Measurements from ENCODE around the gene YRDC.
A peak's percentile ranks its signal among the peaks of the same experiment; 100 is the strongest.

Gene YRDC, protein sequence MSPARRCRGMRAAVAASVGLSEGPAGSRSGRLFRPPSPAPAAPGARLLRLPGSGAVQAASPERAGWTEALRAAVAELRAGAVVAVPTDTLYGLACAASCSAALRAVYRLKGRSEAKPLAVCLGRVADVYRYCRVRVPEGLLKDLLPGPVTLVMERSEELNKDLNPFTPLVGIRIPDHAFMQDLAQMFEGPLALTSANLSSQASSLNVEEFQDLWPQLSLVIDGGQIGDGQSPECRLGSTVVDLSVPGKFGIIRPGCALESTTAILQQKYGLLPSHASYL

DNA sequence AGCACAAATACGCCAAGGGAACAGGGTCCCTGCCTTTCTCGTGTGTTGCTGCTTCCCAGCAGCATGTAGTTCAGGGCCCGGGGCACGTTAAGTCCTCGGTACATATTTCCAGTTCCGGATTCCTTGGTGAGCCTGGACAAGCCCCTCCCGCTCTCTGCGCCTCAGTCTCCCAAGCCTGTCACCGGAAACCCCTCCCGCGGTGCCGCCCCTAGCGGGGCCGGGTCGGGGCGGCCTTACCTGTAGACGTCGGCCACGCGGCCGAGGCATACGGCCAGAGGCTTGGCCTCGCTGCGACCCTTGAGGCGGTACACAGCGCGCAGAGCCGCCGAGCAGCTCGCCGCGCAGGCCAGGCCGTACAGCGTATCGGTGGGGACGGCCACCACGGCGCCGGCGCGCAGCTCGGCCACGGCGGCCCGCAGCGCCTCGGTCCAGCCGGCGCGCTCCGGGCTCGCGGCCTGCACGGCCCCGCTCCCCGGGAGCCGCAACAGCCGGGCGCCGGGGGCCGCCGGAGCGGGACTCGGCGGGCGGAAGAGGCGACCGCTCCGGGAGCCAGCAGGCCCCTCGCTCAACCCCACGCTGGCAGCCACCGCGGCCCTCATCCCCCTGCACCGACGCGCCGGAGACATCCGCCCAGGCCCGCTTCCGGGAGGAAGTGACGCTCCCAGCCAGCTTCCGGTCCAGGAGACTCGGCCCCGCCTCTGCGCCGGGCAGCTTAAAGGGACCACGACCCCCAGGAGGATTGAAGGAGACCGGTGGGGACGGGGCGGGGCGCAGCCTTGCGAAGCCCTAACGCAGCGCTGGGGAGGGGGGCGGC, at the start of gene YRDC, which contains the start of gene C1orf122:
TSS of gene YRDC (minus strand) at position 654 of the 814 bp plus-strand sequence. CDS start at position 626, 28 bp downstream.
TSS of gene C1orf122 (plus strand) at position 236 of the 814 bp plus-strand sequence. CDS start 615 bp downstream, outside the sequence.
- H3K9me3 Mint-ChIP-seq = no peaks in the 10 kb centered on the region
- H3K27me3 Mint-ChIP-seq = no peaks in the 10 kb centered on the region
- peak within 1 kb of the TSS; percentile 98 for H3K27ac Mint-ChIP-seq
- peaks cover 38% of the 10 kb centered on the region for H3K4me1 Mint-ChIP-seq
- peaks cover 12% of the 10 kb centered on the region for H3K36me3 Mint-ChIP-seq
- peak within 1 kb of the TSS; percentile 96 for H3K4me3 Mint-ChIP-seq

DNA sequence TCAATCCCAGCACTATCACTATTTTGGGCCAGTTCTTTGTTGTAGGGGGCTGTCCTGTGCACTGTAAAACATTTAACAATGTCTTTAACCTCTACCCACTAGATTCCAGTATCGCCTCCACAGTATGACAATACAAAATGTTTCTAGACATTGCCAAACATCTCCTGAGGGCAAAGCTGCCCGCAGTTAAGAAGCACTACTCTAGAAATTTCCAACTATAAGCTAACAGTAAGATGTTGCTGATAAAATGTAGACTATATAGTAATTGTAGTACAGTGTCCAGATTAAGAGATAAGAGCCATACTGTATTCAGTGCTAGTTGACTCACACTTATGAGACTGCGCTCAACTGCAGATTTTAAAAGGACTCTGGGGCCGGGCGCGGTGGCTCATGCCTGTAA, 46.4 kb upstream of the YRDC start:
- Mint-ChIP-seq H3K27me3 (no peaks in the 10 kb centered on the region), H3K9me3 (no peaks in the 10 kb centered on the region), H3K4me1 (peaks cover 50% of the 10 kb centered on the region), H3K36me3 (peaks cover 14% of the 10 kb centered on the region), H3K4me3 (no peak overlapping the region), H3K27ac (no peak overlapping the region)

- Mint-ChIP-seq H3K4me1 (peaks cover 53% of the 10 kb centered on the region), H3K36me3 (peaks cover 14% of the 10 kb centered on the region)
Measured at GRCh38 chr1:37853157-37853556, 45.1 kb upstream of the YRDC start.

DNA sequence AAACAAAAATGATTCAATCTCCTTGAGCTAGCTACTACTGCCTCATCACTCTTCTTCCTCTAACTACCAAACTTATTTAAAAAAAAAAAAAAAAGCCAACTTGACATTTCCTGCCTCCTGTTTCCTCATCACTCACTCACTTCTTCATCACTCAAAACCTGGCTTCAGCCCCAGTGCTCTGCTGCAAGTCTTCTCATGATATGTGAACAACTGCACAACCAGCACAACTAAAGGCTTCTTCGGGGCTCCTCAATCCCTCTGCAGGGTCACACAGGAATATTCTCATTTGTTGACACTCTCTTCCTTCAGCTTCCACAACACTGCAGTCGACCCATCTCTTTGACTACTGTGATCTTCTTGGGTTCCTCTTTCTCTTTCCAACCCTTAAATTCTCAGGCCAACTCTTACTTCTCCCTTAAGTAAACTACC, 43.8 kb upstream of the YRDC start:
- Mint-ChIP-seq H3K9me3 (no peaks in the 10 kb centered on the region), H3K27ac (no peak overlapping the region), H3K4me3 (no peak overlapping the region), H3K27me3 (no peaks in the 10 kb centered on the region), H3K4me1 (peaks cover 48% of the 10 kb centered on the region), H3K36me3 (peaks cover 8% of the 10 kb centered on the region)

More at GRCh38 chr1:37853157-37853556, 45.1 kb upstream of the YRDC start:
- no peaks in the 10 kb centered on the region for H3K9me3 Mint-ChIP-seq
- H3K27me3 Mint-ChIP-seq = no peaks in the 10 kb centered on the region
- H3K4me3 Mint-ChIP-seq = peak overlapping the region; percentile 12
- no peak overlapping the region for H3K27ac Mint-ChIP-seq

GRCh38 chr1:37851262-37851661, 43.3 kb upstream of the YRDC start:
- no peak overlapping the region for H3K27ac Mint-ChIP-seq
- no peak overlapping the region for H3K4me3 Mint-ChIP-seq
- H3K4me1 Mint-ChIP-seq = peaks cover 51% of the 10 kb centered on the region
- no peaks in the 10 kb centered on the region for H3K27me3 Mint-ChIP-seq
- H3K36me3 Mint-ChIP-seq = peaks cover 8% of the 10 kb centered on the region
- no peaks in the 10 kb centered on the region for H3K9me3 Mint-ChIP-seq

GRCh38 chr1:37850352-37850955, 42.4 kb upstream of the YRDC start:
- no peak overlapping the region for H3K4me3 Mint-ChIP-seq
- peaks cover 57% of the 10 kb centered on the region for H3K4me1 Mint-ChIP-seq

DNA sequence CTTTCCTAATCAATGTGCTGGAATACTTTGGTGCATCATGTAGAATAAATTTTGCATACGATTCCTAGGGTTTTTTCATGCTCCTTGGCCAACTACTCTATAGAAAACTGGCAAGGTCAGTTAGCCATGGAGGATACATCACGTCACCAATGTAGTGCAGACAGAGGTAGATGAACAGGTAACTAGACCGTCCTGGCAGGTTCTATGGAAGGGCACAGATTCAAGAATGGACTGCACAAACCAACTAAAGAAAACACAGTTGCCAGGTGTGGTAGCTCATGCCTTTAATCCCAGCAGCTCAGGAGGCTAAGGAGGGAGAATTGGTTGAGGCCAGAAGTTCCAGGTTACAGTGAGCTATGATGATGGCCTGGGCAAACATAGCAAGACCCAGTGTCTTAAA, 41.5 kb upstream of the YRDC start:
- Mint-ChIP-seq H3K27ac (no peak overlapping the region), H3K4me1 (peaks cover 57% of the 10 kb centered on the region), H3K36me3 (peaks cover 7% of the 10 kb centered on the region)

More at GRCh38 chr1:37850352-37850955, 42.4 kb upstream of the YRDC start:
- Mint-ChIP-seq H3K27me3 (no peaks in the 10 kb centered on the region), H3K27ac (no peak overlapping the region), H3K9me3 (no peaks in the 10 kb centered on the region), H3K36me3 (peaks cover 8% of the 10 kb centered on the region)

DNA sequence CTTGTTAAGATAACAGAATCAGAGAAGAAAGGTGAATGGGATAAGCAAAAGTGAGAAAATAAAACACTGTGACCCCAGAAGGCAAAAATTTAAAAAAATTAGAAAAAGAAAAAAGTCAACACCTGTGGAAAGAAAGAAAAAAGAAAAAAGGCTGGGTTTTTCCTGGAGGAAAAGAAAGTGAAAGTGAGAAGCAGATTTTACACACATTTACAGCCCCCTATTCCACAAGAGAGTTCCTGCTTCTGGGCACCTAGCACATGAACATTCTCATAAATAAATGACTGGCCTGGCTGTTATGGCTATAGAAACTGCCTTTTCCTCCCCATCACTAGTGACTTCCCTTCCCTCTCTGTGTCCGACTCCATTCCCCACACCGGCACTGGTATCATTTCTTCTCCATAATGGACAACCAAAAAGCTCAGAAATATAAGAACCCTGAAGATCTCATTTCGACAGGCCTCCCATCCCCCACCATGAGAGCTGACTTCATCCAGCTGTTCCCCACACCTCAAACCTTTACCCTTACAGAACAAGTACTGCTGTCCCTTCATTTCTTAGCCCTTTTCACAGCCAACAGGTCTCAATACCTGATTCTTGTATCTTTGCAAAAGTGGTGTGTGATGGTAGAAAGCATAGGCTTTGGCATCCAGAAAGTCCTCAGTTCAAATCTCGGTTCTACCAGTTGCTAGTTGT, 38.8 kb upstream of the YRDC start:
- H3K27ac Mint-ChIP-seq = peak overlapping the region; percentile 52
- peak overlapping the region; percentile 59 for H3K4me3 Mint-ChIP-seq
- peaks cover 58% of the 10 kb centered on the region for H3K4me1 Mint-ChIP-seq

More for the DNA sequence above, 41.5 kb upstream of the YRDC start:
- no peaks in the 10 kb centered on the region for H3K27me3 Mint-ChIP-seq
- H3K4me3 Mint-ChIP-seq = no peak overlapping the region
- H3K9me3 Mint-ChIP-seq = no peaks in the 10 kb centered on the region

DNA sequence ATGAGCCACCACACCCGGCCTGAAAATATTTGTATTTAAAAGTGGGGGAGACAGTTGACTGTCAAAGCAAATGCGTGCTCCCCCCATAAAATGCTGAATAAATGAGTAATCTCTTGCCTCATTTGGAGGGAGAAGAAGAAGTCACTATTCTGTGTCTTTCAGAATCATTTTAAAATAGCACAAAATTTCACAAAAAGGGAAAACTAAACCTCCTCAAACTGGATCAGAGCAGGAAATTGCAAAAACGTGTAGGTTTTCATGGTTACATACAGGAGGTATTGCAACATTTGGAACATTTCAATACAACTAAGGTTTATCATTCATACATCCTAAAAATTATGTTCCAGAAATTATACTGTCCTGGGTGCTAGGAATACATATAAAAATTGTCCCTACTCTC, 37.8 kb upstream of the YRDC start:
- peak overlapping the region; percentile 59 for H3K4me3 Mint-ChIP-seq
- peak overlapping the region; percentile 13 for H3K27ac Mint-ChIP-seq
- H3K36me3 Mint-ChIP-seq = peaks cover 4% of the 10 kb centered on the region
- H3K9me3 Mint-ChIP-seq = no peaks in the 10 kb centered on the region
- no peaks in the 10 kb centered on the region for H3K27me3 Mint-ChIP-seq
- peaks cover 58% of the 10 kb centered on the region for H3K4me1 Mint-ChIP-seq

More for the DNA sequence above, 38.8 kb upstream of the YRDC start:
- Mint-ChIP-seq H3K27me3 (no peaks in the 10 kb centered on the region), H3K36me3 (peaks cover 4% of the 10 kb centered on the region), H3K9me3 (no peaks in the 10 kb centered on the region)

GRCh38 chr1:37845049-37845646, 37.1 kb upstream of the YRDC start:
- peaks cover 4% of the 10 kb centered on the region for H3K36me3 Mint-ChIP-seq
- no peaks in the 10 kb centered on the region for H3K9me3 Mint-ChIP-seq
- no peak overlapping the region for H3K4me3 Mint-ChIP-seq
- peak overlapping the region; percentile 60 for H3K27ac Mint-ChIP-seq
- H3K4me1 Mint-ChIP-seq = peaks cover 58% of the 10 kb centered on the region
- H3K27me3 Mint-ChIP-seq = no peaks in the 10 kb centered on the region

DNA sequence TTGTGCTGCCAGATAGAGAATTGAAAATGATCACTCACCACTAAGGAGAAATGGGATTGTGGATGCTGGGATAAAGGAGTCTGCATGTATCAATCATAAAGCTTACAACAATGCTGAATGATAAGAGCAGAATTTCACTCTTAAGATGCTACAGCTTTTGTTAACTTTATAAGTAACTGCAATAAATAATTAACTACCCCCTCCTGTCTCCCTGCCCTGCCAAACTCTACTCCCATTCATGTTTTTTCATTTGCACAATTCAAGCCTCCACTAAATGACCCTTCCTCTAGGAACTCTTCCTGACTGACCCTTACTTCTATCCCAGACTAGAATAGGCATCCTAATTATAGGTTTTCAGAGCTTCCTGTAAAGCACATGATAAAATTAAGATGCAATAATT, 36.5 kb upstream of the YRDC start:
- Mint-ChIP-seq H3K27ac (no peak overlapping the region), H3K4me1 (peaks cover 58% of the 10 kb centered on the region), H3K27me3 (no peaks in the 10 kb centered on the region), H3K9me3 (no peaks in the 10 kb centered on the region), H3K36me3 (peaks cover 7% of the 10 kb centered on the region), H3K4me3 (no peak overlapping the region)

- H3K27ac Mint-ChIP-seq = no peak overlapping the region
- H3K4me3 Mint-ChIP-seq = no peak overlapping the region
- peaks cover 11% of the 10 kb centered on the region for H3K36me3 Mint-ChIP-seq
- H3K27me3 Mint-ChIP-seq = no peaks in the 10 kb centered on the region
- H3K4me1 Mint-ChIP-seq = peaks cover 38% of the 10 kb centered on the region
- H3K9me3 Mint-ChIP-seq = no peaks in the 10 kb centered on the region
Measured at GRCh38 chr1:37841652-37842051, 33.6 kb upstream of the YRDC start.

- Mint-ChIP-seq H3K27me3 (no peaks in the 10 kb centered on the region), H3K27ac (no peak overlapping the region), H3K4me3 (no peak overlapping the region), H3K9me3 (no peaks in the 10 kb centered on the region), H3K36me3 (peaks cover 11% of the 10 kb centered on the region), H3K4me1 (peaks cover 28% of the 10 kb centered on the region)
Measured at GRCh38 chr1:37840711-37841110, 32.7 kb upstream of the YRDC start.

DNA sequence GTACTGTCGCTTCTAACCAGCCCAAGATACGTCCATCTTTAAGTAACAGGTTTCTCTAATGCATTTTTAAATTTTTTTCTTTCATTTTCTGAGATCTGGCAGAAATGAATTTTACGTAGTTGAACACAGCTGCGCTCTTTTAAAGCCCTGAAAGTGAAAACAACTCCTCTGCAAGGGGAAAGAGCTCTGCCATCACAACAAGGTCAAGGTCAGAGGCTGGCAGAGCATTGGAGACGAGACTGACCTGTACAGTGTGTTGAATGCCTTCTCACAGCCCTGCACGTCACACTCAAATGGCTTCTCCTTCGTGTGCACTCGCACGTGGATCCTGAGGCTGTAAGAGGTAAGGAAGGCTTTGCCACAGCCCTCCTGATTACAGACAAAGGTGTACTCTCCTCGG, 31.7 kb upstream of the YRDC start:
- peaks cover 13% of the 10 kb centered on the region for H3K36me3 Mint-ChIP-seq
- peaks cover 18% of the 10 kb centered on the region for H3K4me1 Mint-ChIP-seq
- H3K4me3 Mint-ChIP-seq = no peak overlapping the region
- no peak overlapping the region for H3K27ac Mint-ChIP-seq
- H3K9me3 Mint-ChIP-seq = no peaks in the 10 kb centered on the region
- H3K27me3 Mint-ChIP-seq = no peaks in the 10 kb centered on the region

DNA sequence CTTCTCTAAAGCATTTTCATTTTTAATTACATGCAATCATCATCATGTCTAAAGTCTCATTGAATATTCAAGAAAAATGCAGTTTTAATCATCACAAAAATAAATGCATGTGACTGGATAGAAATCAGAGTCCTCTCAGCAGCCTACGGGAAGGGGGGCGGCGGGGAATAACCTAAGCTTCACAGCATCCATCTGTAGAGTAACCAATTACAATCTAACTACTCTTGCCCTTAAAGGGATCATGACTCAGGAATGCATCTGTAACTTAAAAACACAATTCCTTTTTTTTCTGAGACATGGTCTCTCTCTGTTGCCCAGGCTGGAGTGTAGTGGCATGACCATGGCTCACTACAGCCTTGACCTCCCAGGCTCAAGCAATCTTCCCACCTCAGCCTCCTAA, 28.8 kb upstream of the YRDC start:
- no peaks in the 10 kb centered on the region for H3K27me3 Mint-ChIP-seq
- no peak overlapping the region for H3K27ac Mint-ChIP-seq
- H3K9me3 Mint-ChIP-seq = no peaks in the 10 kb centered on the region
- no peak overlapping the region for H3K4me3 Mint-ChIP-seq
- H3K36me3 Mint-ChIP-seq = peaks cover 21% of the 10 kb centered on the region
- H3K4me1 Mint-ChIP-seq = no peaks in the 10 kb centered on the region
